ENCODE measurements around the gene GIT2. TPM values are rescaled to one million over a fixed set of nuclear protein-coding genes. Genes with fewer than 3 reads are reported as not detected.
"Not testable (repeated sequence)": the region's sequence is repeated elsewhere in the genome, so short reads cannot be mapped to it uniquely, and the experiment has no call there.

GIT2 gene
- total RNA-seq, 1 experiment from 2014 or later, result 9.8 TPM

DNA sequence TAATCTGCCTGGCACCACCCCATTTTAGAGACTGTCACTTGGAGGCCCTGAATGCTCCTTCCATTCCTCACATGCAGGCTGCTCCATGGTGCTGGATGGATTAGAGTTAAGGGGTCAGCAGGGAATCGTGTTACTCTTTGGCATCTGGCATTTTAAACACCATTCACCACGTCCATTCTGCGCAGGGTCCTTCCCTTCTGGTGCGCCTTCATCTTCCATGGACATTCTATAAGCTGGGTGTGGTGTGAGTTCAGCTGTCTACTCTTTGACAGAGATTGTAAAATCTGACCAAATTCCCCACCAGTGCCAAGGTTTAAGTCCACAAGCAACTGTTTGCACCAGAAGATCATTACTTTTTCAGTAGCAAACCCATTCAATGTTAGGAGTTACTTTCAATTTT is 47.8 kb downstream of the GIT2 start:
- no peak for DNase-seq (ENCODE audit: low spot score)

DNA sequence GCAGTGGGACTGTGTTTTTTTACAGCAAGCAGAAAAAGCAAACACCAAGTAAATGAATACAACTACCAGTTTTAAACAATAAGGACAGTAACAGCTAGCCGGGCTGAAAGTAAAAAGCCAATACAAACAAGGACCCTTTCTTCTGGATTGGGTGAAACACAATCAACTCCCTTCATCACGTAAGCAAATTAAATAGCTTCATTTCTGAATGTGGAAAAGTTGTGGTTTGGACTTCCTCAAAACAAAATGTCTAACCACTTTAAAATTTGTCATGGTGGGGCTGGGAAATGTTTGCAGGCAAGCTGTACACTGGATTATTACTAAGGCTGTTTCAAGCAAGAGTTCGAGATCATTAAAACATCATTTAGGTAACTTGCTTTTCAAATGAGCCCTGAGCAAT is 48.6 kb downstream of the GIT2 start:
- no peak for DNase-seq (ENCODE audit: low spot score)

DNA sequence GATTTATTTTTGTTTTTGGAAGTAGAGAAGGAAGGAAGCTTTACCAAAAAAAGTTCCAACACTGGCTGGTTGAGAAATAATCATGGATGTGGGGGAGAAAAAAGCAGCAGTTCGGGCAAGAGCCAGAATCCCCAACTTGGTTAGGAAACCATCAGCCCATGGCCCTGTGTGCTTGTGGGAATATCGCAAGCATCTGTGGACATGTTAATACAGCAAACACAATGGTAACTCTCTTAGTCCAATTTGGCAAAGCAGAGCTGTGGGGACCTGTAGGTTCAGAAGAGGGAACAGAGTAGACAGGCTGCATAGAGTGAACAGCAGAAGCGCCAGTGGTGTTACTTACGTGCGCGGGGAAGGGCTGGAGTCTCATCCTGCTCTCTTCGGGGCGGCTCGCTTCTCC is 49.3 kb downstream of the GIT2 start:
- DNase-seq (ENCODE audit: low spot score), result no peak

DNA sequence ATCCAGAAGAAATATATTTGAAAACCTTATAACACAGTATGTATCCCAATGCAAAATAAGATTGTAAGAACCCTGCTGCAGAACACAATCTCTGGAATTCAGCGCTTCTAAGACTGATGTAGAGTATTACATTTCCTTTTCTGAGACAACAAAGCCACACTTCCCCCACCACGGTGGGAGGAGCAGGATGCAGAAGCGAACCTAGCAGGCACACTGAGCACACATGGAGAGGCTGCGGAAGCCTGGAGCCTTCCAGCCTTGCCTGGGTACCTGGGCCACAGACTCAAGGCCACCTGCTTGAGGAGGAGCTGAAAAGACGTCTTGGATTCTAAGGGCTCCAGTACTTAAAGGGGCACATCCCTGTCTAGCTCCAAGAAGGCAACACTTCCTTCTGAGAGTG is 49.7 kb downstream of the GIT2 start:
- no peak for DNase-seq (ENCODE audit: low spot score)

DNA sequence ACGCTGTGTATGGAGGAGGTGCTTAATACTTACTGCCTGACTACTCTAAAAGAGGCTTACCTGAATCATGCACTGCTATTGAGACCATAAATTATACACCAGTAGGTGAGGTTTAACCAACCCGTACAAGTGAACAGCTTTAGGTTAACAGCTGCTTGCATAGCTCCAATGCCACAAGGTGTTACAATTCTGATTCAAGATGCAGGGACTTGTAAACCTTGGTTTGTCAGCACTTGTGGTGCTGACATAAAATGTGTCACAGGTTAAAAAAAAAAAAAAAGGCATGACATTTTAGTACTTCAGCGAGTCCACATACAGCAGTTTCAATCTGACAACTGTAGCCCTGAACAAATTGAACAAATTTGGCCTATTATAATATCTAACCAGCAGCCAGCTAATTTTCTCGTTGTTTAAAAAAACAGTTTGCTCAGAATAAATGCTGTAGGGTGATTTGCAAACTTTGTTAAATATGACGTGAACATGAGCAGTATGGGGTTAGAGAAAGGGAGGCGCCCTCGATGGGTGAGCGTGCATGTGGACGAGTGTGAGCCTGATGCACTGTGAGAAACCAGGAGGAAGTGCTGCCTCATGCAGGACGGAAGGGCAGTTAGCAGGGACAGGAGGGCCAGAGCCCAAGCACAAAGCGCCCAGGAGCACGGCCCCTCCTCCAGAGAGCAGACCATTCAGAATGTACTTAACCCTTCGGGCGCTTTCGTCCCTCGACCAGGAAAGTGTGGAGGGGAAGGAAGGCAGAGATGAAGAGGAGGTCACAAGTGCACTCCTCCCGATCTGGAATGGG is 51.4 kb downstream of the GIT2 start:
- no peak for DNase-seq (ENCODE audit: low spot score)

DNA sequence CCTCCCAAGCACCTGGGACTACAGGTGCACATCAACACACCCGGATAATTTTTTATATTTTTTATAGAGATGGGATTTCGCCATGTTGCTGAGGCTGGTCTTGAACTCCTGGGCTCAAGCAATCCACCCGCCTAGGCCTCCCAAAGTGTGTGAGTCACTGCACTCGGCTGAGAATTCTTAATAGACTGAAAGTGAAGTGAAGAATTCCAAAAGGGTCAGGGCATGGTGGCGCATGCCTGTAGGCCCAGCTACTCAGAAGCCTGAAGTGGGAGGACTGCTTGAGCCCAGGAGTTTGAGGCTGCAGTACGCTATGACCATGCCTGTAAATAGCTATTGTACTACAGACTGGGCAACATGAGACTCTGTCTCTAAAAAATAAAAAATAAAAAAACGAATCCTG is 52.4 kb downstream of the GIT2 start:
- DNase-seq (ENCODE audit: low spot score), result no peak

DNA sequence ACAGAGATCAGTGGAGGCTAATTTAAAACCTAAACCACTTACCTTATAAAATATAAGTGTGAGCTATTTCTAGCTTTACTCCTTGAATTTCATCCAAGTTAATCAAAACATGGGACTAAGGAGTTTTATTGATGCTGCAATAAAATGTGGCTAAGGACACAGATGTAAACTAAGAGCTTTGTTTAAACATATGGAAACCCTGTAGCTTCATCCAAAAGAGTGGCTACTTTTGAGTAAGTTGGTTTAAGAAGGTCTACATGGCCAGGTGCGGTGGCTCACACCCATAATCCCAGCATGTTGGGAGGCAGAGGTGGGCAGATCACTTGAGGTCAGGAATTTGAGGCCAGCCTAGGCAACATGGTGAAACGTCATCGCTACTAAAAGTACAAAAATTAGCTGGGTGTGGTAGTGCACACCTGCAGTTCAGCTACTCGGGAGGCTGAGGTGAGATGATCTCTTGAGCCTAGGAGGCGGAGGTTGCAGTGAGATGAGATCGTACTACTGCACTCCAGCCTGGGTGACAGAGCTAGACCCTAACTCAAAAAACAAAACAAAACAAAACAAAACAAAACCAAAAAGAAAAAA is 55.7 kb downstream of the GIT2 start:
- no peak for DNase-seq (ENCODE audit: low spot score)

DNA sequence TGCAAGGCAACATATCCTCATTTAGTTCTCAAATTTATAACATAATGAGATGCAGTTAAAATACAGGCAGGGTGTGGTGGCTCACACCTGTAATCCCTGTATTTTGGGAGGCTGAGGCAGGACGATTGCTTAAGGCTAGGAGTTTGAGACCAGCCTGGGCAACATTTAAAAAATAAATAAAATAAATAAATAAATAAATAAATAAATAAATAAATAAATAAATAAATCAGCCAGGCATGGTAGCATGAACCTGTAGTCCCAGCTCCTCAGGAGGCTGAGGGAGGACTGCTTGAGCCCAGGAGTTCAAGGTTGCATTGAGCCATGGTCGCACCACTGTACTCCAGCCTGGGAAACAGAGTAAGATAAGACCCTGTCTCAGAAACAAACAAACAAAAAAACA is 56.7 kb downstream of the GIT2 start:
- DNase-seq (ENCODE audit: low spot score), result no peak

DNA sequence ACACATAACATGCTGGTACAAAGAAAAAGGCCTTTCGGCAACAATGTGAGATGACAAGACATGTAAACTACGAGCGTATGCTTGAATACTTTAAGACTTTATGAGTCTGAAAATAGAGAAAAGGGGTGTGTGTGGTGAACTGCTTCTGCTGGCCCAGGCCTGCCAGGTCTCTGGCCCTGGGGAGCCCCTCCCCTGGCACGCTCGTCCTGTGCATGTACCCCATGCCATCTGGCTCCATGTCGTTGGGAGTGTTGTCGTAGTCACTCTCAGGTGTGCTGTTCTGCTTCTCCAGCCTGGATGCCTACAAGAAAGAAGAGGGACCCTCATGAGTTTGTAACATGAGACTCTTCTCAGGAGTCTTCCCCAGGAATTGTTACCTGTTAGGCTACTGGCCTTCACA is 57.2 kb downstream of the GIT2 start:
- DNase-seq (ENCODE audit: low spot score), result no peak

DNA sequence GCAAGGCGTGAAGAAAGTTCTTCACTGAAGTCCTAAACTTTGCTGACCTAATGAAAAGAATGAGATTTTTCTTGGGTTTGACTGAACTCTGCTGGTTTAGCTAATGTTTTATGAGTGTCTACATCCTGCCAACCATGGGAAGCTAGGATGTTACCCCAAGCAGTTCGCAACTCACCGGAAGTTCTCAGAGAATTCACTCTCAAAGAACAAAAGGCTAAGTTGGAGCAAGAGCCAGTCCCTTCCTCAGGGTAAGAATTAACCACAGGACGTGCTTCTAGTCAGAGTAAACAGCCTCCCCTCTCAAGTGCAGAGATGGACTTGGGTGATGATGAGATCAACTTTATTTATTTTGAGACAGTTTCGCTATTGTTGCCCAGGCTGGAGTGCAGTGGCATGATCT is 58.8 kb downstream of the GIT2 start:
- no peak for DNase-seq (ENCODE audit: low spot score)

DNA sequence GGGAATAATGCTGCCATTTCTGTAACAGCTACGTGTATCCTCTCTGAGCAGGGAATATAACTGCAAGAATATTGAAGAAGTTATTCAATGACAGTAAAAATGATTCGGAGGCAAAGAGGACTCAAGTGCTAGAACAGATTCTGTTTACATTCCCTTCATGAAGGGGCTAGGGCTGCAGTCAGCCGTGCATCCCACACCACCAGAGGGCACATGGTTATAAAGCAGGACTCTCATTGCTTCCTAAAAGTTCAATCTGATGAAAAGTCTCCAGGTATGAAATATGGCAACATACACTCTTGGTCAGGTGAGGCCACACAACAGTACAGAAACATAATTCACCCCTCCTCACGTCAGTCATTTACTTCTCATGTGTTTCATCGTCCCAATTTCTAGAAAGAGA is 62.1 kb downstream of the GIT2 start:
- peak; percentile 55 for DNase-seq (ENCODE audit: low spot score)

DNA sequence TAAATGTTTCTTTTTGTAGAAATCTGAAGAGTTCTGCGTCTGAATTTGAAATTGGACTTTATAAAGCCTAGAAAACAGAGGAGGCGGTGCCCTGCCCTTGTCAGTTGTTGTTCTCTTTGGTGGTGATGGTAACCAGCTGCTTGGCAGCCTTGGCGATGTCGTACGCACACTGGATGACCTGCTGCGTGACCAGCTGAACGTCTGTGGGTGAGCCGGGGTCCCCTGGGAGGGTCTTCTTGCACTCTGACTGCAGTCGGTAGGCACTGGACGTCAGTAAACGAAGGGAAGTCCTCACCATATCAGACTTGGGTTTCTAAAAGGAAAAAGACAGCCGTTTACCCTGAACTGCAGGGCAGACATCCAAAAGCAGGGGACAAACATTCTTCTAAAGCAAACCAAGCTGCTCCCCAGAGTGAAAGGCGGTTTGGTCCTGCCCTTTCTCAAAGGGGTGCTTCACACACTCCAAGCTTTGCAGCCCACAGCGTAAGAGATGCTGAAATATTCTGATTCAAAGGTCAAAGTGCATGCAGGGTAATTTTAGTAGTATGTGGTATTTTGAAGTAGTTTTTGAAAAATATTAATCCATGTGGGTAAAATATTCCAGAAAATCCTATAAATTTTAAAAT is 63.2 kb downstream of the GIT2 start:
- DNase-seq (ENCODE audit: low spot score), result no peak

DNA sequence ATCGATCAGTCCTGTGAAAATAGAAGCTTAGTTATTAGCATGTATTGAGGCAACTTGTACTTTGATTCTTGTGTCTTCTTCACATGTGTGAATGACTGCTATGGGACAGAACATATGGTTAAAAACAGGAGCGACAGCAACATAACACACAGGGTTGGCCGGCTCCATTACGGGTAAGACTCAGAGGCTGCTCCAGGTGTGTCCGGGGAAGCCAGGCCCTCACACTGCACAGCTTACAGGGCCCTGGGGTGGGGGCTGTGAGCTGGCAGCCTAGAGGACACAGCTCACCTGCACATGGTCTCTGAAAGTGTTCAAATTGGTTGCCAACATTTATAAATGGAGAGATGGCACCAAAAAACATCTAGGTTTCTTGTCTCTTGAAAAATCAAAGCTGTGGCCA is 65.0 kb downstream of the GIT2 start:
- DNase-seq (ENCODE audit: low spot score), result no peak

DNA sequence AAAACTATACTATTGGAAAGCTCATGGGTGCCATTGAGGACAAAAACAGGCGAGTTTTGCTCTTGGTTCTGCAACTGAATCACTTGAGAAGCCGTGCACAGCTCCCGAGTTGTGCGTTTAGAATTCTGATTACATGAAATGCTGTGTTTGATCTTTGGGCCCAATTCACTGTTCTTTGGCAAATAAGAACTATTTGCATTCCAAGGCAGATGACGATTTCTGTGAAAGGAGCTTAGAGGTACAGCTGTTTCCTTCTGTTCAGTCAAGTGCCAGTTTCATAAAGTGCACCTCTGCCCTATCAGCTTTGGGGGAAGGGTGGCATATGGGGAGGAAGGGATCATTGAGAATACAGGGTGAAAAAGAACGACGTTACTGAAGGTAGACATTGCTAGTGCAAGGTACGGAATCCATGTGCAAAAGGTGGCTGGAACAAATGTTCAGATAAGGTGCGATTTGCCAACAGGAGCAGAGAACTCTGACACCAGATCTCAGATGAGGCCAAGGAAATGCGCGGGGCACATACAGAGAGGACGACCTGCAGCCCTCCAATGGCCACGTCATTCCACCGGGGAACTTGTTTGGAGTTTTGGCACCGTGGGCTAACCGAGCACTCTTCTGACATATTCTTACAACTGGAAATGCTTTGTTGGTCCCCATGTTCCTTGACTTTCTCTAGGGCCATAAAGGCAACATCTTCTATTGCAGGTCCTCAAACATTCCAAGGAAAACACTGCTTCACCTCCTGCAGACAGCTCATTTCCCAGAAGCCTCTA is 66.0 kb downstream of the GIT2 start:
- DNase-seq (ENCODE audit: low spot score), result no peak

DNA sequence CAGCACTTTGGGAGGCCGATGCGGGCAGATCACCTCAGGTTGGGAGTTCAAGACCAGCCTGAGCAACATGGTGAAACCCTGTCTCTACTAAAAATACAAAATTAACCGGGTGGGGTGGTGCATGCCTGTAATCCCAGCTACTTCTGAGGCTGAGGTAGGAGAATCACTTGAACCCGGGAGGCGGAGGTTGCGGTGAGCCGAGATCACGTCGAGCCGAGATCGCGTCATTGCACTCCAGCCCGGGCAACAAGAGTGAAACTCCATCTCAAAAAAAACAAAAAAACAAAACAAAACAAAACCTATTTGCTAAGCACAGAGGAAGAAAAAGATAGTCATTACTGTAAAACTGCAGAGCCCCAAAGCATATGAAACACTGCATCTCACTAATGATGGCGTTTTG is 66.8 kb downstream of the GIT2 start:
- not testable (repeated sequence) for DNase-seq (ENCODE audit: low spot score)

DNA sequence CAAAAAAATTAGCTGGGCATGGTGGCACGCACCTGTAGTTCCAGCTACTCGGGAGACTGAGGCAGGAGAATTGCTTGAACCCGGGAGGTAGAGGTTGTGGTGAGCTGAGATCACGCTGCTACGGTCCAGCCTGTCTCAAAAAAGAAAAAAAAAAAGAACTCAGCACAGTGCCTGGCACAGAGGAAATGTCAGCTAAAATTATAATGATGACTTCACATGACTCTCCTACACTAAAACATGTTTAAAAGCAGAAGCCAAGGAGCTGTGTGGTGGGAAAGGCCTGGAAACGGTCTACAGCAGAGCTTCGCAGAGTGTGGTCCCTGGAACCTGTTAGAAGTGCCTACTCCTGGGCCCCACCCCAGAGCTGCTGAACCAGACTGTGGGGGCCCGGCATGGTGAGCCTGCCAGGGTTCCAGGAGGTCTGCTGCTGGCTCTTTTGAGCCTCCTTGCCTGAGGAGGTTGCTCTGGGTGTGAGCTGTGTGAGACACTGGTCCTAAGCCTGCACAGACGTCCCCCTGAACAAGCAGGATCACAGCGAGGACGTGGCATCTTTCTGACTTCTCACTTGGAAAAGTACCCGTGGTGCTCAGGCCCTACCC is 68.0 kb downstream of the GIT2 start:
- DNase-seq (ENCODE audit: low spot score), result no peak

DNA sequence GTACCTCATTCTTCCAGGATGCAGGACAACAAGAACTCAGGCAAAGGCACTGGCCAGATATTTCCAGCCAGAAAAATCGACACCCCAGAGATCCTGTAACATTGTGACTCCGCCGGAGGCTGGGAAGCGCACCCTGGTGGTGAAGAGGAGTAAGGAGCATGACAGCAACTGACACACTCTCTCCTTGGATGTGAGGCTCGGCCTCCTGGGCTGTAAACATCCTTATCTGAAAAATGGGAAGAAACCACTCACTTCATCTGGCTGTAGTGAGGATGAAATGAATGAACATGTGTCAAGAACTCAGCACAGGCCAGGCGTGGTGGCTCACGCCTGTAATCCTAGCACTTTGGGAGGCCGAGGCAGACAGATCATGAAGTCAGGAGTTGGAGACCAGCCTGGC is 68.5 kb downstream of the GIT2 start:
- DNase-seq (ENCODE audit: low spot score), result peak; percentile 55

DNA sequence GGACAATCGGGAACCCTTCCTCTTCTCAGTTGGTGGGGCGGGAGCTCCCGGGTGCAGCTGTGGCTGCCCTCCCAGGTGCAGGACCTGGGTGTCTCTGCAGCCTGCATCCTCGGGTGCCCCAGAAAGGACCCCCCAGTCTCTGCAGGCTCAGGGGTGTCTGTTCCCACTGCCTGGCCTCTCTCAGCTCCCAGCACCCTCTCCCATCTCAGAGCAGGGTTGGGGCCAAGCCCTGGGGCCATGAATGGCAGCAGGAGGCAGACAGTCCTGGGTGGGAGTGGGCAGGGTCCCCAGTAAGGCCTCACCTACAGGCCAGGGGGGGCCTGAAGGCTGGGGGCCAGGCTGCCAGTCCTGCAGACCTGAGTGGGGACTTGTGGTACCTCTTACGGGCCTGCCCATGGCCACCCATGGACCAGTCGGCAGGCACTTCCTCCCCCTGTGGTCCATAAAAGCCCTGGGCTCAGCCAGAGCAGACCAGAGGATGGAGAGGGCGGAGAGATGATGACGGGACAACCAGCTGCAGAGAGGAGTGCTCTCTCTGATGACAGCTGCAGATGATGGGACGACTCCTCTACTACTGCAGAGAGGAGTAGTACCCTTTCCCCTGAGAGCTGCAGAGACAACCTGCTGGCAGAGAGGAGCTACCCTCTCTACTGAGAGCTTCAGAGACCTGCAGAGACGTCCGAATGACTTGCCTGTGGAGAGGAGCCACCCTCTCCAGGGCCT is 69.5 kb downstream of the GIT2 start:
- no peak for DNase-seq (ENCODE audit: low spot score)

DNA sequence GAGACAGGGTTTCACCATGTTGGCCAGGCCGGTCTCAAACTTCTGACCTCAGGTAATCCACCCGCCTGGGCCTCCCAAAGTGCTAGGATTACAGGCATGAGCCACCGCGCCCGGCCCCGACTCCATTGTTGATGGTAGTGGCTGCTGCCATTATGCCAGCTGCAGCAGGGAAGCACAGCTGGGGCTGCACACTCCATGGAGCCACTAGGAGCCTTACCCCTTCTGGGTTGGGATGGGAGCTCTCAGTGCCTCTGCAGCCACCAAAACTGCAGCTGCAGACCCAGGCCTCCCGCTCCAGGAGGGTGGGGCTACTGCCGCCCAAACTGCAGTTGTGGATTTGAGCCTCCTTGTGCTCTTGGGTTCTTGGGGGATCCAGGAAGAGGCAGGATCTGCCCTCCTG is 70.2 kb downstream of the GIT2 start:
- no peak for DNase-seq (ENCODE audit: low spot score)

DNA sequence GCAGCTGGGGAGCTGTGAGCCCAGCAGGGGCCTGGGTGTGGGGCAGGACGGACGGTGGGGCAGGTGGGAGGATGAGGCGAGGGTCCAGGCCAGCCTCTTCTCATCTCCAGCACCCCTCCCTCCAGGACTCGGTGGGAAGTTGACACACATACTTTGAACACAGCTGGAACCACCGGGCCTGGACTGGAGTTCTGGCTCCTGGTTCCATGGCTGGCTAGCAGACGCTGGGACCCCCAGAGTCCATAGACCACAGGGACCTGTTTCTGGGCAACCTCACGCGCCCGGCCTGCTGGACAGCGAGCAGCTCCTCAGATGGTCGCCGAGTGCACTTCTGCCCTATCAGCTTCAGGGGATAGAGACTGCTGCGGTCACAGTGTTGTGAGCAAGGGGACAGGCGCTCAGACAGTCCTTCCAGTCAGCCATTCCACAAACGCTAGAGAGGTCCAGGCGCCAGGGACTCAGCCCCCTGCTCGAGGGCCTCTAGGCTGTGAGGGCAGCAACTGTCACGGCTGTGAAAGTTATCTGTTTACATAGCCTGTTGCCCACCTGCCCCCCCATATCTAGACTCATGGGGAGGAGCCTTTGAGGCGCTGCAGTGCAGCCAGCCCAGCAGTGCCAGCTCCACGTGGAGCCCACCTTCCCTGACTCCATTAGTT is 70.9 kb downstream of the GIT2 start:
- no peak for DNase-seq (ENCODE audit: low spot score)

All from HT-29 (cell line).